Neural progenitor cell (in vitro differentiated cells): ENCODE data around the gene LMLN. TPM values are rescaled to one million over a fixed set of nuclear protein-coding genes. Genes with fewer than 3 reads are reported as not detected.
A peak's percentile ranks its signal among the peaks of the same experiment; 100 is the strongest.
"Not testable (repeated sequence)": the region's sequence is repeated elsewhere in the genome, so short reads cannot be mapped to it uniquely, and the experiment has no call there.

Source experiments
- DNase-seq: peaks from one replicate; pipeline ENCODE4 v3.0.0-alpha.2; 2016; ENCODE audit warnings: low spot score
- H2AFZ ChIP-seq: fragments of 200-600 bp; sonication (generic); replicated peaks from 2 replicates; pipeline ENCODE4 v1.6.1; 2016; ENCODE audit warnings: antibody characterized with exemption
- H3F3A ChIP-seq: fragments of 200-600 bp; sonication (generic); 2 replicates; pipeline ENCODE4 v1.6.1; 2016; ENCODE audit warnings: antibody characterized with exemption, low read depth
- H3K27ac ChIP-seq: fragments of 200-600 bp; sonication (generic); 2 replicates; pipeline ENCODE4 v1.5.1; 2016; ENCODE audit warnings: mild to moderate bottlenecking
- H3K27me3 ChIP-seq: fragments of 200-600 bp; sonication (generic); 2 replicates; pipeline ENCODE4 v1.6.1; 2016; ENCODE audit warnings: mild to moderate bottlenecking, moderate library complexity
- H3K36me3 ChIP-seq: fragments of 200-600 bp; sonication (generic); 2 replicates; pipeline ENCODE4 v1.5.1; 2016
- H3K4me1 ChIP-seq: fragments of 200-600 bp; sonication (generic); 2 replicates; pipeline ENCODE4 v1.6.1; 2016; ENCODE audit warnings: mixed run types
- H3K4me2 ChIP-seq: fragments of 200-600 bp; sonication (generic); 2 replicates; pipeline ENCODE4 v1.6.1; 2016
- H3K4me3 ChIP-seq: fragments of 200-600 bp; sonication (generic); 2 replicates; pipeline ENCODE4 v1.5.1; 2016
- H3K79me2 ChIP-seq: fragments of 200-600 bp; sonication (generic); 2 replicates; pipeline ENCODE4 v1.6.1; 2016; ENCODE audit warnings: low read depth
- H3K9ac ChIP-seq: fragments of 200-600 bp; sonication (generic); 2 replicates; pipeline ENCODE4 v1.6.1; 2016
- H3K9me3 ChIP-seq: fragments of 200-600 bp; sonication (generic); 2 replicates; pipeline ENCODE4 v1.5.1; 2016; ENCODE audit warnings: low read depth
- H4K20me1 ChIP-seq: fragments of 200-600 bp; sonication (generic); 2 replicates; pipeline ENCODE4 v1.6.1; 2016; ENCODE audit warnings: low read depth
- H3K27ac Mint-ChIP-seq: 3 replicates; pipeline ENCODE4 v1.8.0; 2021; ENCODE audit warnings: mixed read lengths
- H3K27me3 Mint-ChIP-seq: 2 replicates; pipeline ENCODE4 v1.8.0; 2022; ENCODE audit warnings: low read depth, mild to moderate bottlenecking, inconsistent platforms, moderate library complexity, mixed read lengths; ENCODE audit not compliant: insufficient read depth
- H3K36me3 Mint-ChIP-seq: 3 replicates; pipeline ENCODE4 v1.8.0; 2021; ENCODE audit warnings: mixed read lengths
- H3K4me1 Mint-ChIP-seq: 3 replicates; pipeline ENCODE4 v1.8.0; 2021; ENCODE audit warnings: mixed read lengths
- H3K4me3 Mint-ChIP-seq: 3 replicates; pipeline ENCODE4 v1.8.0; 2021; ENCODE audit warnings: mild to moderate bottlenecking, moderate library complexity, mixed read lengths
- H3K9me3 Mint-ChIP-seq: 3 replicates; pipeline ENCODE4 v1.8.0; 2020; ENCODE audit warnings: mixed read lengths
- EZH2 ChIP-seq: fragments of 200-600 bp; sonication (generic); IDR thresholded peaks from 2 replicates; pipeline ENCODE4 v1.6.1; 2017; ENCODE audit warnings: antibody characterized with exemption, mild to moderate bottlenecking, moderate library complexity
- EZH2phosphoT487 ChIP-seq: fragments of 200-600 bp; sonication (generic); IDR thresholded peaks from 2 replicates; pipeline ENCODE4 v1.6.1; 2017; ENCODE audit warnings: antibody characterized with exemption
- total RNA-seq: library from RNA; depleted of rRNA; stranded (reverse); fragments of >200 nt; gene quantifications from 2 replicates; pipeline ENCODE4 v1.2.3, GENCODE V29; 2015; ENCODE audit warnings: low replicate concordance
- TF ChIP-seq, protein P1 (sequence below): fragments of 200-600 bp; sonication (generic); IDR thresholded peaks from 2 replicates; pipeline ENCODE4 v1.5.1; 2017; ENCODE audit warnings: antibody characterized with exemption, mild to moderate bottlenecking

Gene LMLN
- total RNA-seq, 1 donor from 2014 or later, result 11.2 TPM

DNA sequence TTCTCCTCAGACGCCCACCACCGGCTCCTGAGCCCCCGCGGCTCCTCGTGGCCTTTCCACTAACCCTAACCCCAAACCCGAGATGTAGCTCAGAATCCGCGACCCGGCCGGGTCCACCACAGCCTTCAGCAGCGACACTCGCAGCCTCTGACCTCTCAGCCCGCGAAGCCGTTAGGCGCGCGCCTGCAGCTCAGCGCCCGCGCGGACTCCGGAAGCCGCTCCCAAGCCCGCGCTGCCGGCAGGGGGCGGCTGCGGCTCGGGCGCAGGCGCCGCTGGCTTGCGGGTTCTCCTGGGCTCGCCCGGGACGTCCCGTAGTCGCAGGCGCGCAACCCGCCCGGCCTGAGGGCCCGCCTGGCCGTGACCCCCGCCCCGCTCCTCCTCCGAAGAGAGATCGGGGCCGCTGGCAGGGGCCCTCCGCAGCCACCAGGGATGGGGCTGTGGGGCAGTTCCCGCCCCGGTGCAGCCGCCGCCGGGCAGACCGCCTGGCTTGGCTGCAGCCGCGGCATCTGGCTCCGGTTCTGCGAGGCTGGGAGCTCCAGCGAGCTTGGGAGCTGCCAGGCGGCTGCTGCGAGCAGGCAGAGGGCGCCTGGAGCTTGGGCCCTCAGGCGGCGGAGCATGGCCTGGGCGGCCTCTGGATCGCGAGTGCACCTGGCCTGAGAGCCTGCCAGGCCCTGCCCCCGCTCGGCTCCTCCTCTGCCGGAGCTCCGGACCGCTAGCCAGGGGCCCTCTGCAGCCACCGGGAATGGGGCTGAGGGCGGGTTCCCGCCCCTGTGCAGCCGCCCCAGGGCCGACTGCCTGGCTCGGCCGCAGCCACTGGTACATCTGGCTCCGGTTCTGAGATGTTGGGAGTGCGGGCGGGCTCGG lies 120.7 kb downstream of the LMLN start:
- Histone ChIP-seq H3F3A (peaks cover 12% of the 10 kb centered on the region), H3K36me3 (no peaks in the 10 kb centered on the region), H3K27ac (no peak overlapping the region), H3K9ac (no peak overlapping the region), H3K27me3 (peaks cover 99% of the 10 kb centered on the region), H4K20me1 (peaks cover 11% of the 10 kb centered on the region), H2AFZ (peak overlapping the region; percentile 95), H3K79me2 (no peaks in the 10 kb centered on the region), H3K4me2 (peak overlapping the region; percentile 96), H3K4me3 (peak overlapping the region; percentile 63), H3K4me1 (peaks cover 2% of the 10 kb centered on the region), H3K9me3 (no peaks in the 10 kb centered on the region)
- TF ChIP-seq, protein P1, sequence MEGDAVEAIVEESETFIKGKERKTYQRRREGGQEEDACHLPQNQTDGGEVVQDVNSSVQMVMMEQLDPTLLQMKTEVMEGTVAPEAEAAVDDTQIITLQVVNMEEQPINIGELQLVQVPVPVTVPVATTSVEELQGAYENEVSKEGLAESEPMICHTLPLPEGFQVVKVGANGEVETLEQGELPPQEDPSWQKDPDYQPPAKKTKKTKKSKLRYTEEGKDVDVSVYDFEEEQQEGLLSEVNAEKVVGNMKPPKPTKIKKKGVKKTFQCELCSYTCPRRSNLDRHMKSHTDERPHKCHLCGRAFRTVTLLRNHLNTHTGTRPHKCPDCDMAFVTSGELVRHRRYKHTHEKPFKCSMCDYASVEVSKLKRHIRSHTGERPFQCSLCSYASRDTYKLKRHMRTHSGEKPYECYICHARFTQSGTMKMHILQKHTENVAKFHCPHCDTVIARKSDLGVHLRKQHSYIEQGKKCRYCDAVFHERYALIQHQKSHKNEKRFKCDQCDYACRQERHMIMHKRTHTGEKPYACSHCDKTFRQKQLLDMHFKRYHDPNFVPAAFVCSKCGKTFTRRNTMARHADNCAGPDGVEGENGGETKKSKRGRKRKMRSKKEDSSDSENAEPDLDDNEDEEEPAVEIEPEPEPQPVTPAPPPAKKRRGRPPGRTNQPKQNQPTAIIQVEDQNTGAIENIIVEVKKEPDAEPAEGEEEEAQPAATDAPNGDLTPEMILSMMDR, result peak; percentile 65
- TF ChIP-seq EZH2phosphoT487 (no peak), EZH2 (peak; percentile 54)
- Mint-ChIP-seq H3K4me3 (peak overlapping the region; percentile 86), H3K27ac (no peak overlapping the region), H3K4me1 (no peaks in the 10 kb centered on the region), H3K27me3 (peaks cover 25% of the 10 kb centered on the region), H3K36me3 (no peaks in the 10 kb centered on the region), H3K9me3 (peaks cover 5% of the 10 kb centered on the region)
- DNase-seq, result peak; percentile 95

DNA sequence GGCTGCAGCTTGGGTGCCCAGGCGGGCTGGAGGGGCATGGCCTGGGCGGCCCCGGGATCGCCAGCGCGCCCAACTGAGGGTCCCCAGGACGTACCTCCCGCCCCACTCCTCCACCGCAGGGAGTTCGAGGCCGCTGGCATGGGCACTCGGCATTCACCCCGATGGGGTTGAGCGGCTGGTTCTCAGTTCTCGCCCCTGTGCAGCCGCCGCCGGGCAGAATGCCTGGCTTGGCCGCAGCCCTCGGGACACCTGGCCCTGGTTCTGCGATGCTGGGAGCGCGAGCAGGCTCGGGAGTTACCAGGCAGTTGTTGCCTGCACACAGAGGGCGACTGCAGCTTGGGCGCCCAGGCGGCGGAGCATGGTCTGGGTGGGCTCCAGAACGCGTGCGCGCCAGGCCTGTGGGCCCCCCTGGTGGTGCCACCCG lies 121.4 kb downstream of the LMLN start:
- H3F3A ChIP-seq, result peaks cover 12% of the 10 kb centered on the region
- peaks cover 2% of the 10 kb centered on the region for H3K4me1 ChIP-seq
- peak overlapping the region; percentile 96 for H3K4me2 ChIP-seq
- Mint-ChIP-seq H3K4me1 (no peaks in the 10 kb centered on the region), H3K9me3 (peaks cover 5% of the 10 kb centered on the region), H3K27ac (no peak overlapping the region), H3K36me3 (no peaks in the 10 kb centered on the region), H3K27me3 (peaks cover 25% of the 10 kb centered on the region), H3K4me3 (peak overlapping the region; percentile 78)
- H3K27me3 ChIP-seq, result peaks cover 99% of the 10 kb centered on the region
- peak overlapping the region; percentile 65 for H2AFZ ChIP-seq
- peak overlapping the region; percentile 63 for H3K4me3 ChIP-seq
- H3K9me3 ChIP-seq, result no peaks in the 10 kb centered on the region
- no peak overlapping the region for H3K9ac ChIP-seq
- H3K79me2 ChIP-seq, result no peaks in the 10 kb centered on the region
- TF ChIP-seq EZH2phosphoT487, result peak; percentile 46
- TF ChIP-seq, protein P1, result no peak
- peak; percentile 55 for TF ChIP-seq EZH2
- no peak overlapping the region for H3K27ac ChIP-seq
- peaks cover 11% of the 10 kb centered on the region for H4K20me1 ChIP-seq
- H3K36me3 ChIP-seq, result no peaks in the 10 kb centered on the region
- peak; percentile 33 for DNase-seq

- Histone ChIP-seq H3K27me3 (peaks cover 99% of the 10 kb centered on the region), H4K20me1 (peaks cover 11% of the 10 kb centered on the region), H3F3A (peaks cover 12% of the 10 kb centered on the region)
- H2AFZ ChIP-seq, H3K4me3 ChIP-seq, H3K79me2 ChIP-seq, H3K9ac ChIP-seq, H3K4me2 ChIP-seq, H3K27ac ChIP-seq, H3K36me3 ChIP-seq, H3K9me3 Mint-ChIP-seq, H3K4me1 Mint-ChIP-seq, DNase-seq, H3K9me3 ChIP-seq, H3K36me3 Mint-ChIP-seq, H3K4me1 ChIP-seq, H3K27ac Mint-ChIP-seq: not testable (repeated sequence)
- Mint-ChIP-seq H3K27me3 (peaks cover 25% of the 10 kb centered on the region), H3K4me3 (peak overlapping the region; percentile 78)
These were observed 122.2 kb downstream of the LMLN start for GRCh38 chr3:198082226-198082625.

- no peak overlapping the region for H3K9ac ChIP-seq
- peaks cover 4% of the 10 kb centered on the region for H3K4me1 ChIP-seq
- no peak for DNase-seq
- no peak overlapping the region for H3K4me3 ChIP-seq
- TF ChIP-seq, protein P1, result no peak
- TF ChIP-seq EZH2phosphoT487, result no peak
- TF ChIP-seq EZH2, result no peak
- H3K27ac ChIP-seq, result no peak overlapping the region
- H3K4me2 ChIP-seq, result no peak overlapping the region
- no peak overlapping the region for H3K27ac Mint-ChIP-seq
- no peaks in the 10 kb centered on the region for H3F3A ChIP-seq
- no peaks in the 10 kb centered on the region for H3K79me2 ChIP-seq
- H3K4me3 Mint-ChIP-seq, result no peak overlapping the region
- no peaks in the 10 kb centered on the region for H4K20me1 ChIP-seq
- no peaks in the 10 kb centered on the region for H3K9me3 Mint-ChIP-seq
- H2AFZ ChIP-seq, result no peak overlapping the region
- H3K27me3 Mint-ChIP-seq, result peaks cover 8% of the 10 kb centered on the region
- peaks cover 95% of the 10 kb centered on the region for H3K27me3 ChIP-seq
- H3K36me3 ChIP-seq, result no peaks in the 10 kb centered on the region
- no peaks in the 10 kb centered on the region for H3K36me3 Mint-ChIP-seq
- no peaks in the 10 kb centered on the region for H3K4me1 Mint-ChIP-seq
- H3K9me3 ChIP-seq, result no peaks in the 10 kb centered on the region
These were observed 128.5 kb downstream of the LMLN start for GRCh38 chr3:198088421-198088955.
